ENCODE results near the gene ERBB4. TPM values are rescaled to one million over a fixed set of nuclear protein-coding genes. Genes with fewer than 3 reads are reported as not detected.
"Not testable (repeated sequence)": the region's sequence is repeated elsewhere in the genome, so short reads cannot be mapped to it uniquely, and the experiment has no call there.

The ERBB4 gene
- total RNA-seq, 2 experiments from 2014 or later: not detected

DNA sequence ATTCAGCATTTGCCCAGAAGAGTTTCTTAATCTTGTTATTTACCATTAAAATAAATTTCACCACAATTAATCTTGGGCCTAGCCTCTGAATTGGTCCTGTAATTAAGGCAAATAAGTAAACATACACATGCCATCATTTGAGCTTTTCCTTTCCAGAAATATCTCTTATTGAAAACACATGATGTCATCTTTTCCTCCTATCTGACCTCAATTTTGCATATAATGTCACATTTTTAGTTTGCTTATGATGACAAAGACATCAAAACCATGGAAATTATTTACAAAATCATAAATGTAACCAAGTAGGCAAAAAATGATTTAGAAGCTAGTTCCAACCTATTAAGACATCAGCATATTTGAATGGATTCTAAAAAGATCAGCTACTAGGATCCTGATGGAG is 915.5 kb downstream of the ERBB4 start:
- Mint-ChIP-seq H3K4me1 (ENCODE audit: low read depth) (no peaks in the 10 kb centered on the region), H3K36me3 (ENCODE audit: low read depth) (no peaks in the 10 kb centered on the region), H3K27ac (no peak overlapping the region), H3K4me3 (no peak overlapping the region), H3K27me3 (ENCODE audit: low read depth) (no peaks in the 10 kb centered on the region), H3K9me3 (ENCODE audit: insufficient read depth) (no peaks in the 10 kb centered on the region)
- DNase-seq (no peak), ATAC-seq (no peak)
- ChIA-PET CTCF (no interaction called here), POLR2A (no interaction called here)

DNA sequence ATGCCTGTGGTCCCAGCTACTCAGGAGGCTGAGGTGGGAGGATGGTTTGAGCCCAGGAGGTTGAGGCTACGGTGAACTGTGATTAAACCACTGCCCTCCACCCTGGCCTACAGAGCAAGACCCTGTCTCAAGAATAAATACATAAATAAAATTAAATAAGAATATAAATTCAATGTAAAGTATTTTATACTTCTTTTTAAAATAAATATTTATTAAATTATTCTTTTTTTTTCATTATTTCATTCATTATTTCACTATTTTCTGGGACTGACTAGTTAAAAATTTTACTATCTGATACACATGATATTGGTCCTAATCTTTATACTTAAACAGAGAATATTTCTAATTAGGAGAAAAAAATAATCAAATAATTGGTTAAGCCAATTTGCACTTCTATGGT is 917.6 kb downstream of the ERBB4 start:
- H3K27ac Mint-ChIP-seq: no peak overlapping the region
- ChIA-PET POLR2A (no interaction called here), CTCF (no interaction called here)

DNA sequence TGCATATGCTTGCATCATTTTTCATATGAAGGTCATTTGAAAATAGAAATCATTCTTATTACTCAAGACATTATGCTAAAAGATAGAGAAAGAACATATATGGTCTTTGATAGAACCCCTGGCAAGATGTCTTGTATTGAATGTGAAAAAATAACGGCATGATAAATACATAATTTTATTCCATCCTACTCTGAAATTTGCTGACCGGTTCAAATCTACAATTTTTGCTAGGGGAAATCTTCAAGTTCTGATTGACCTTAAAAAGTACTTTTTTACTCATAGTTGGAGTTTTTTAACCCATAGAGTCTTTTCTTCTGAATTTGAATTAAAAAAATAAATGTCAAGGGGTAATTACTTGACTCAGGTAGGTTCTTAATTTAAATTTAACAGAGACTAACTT is 920.8 kb downstream of the ERBB4 start:
- ChIA-PET POLR2A (no interaction called here), CTCF (no interaction called here)
- Mint-ChIP-seq H3K27ac (no peak overlapping the region), H3K9me3 (ENCODE audit: insufficient read depth) (no peaks in the 10 kb centered on the region), H3K27me3 (ENCODE audit: low read depth) (no peaks in the 10 kb centered on the region), H3K4me3 (no peak overlapping the region), H3K4me1 (ENCODE audit: low read depth) (no peaks in the 10 kb centered on the region), H3K36me3 (ENCODE audit: low read depth) (no peaks in the 10 kb centered on the region)
- no peak for ATAC-seq
- DNase-seq: no peak

More for the DNA sequence above, 917.6 kb downstream of the ERBB4 start:
- ATAC-seq (no peak), DNase-seq (no peak)
- no peaks in the 10 kb centered on the region for H3K27me3 Mint-ChIP-seq (ENCODE audit: low read depth)
- H3K9me3 Mint-ChIP-seq (ENCODE audit: insufficient read depth): no peaks in the 10 kb centered on the region
- no peaks in the 10 kb centered on the region for H3K36me3 Mint-ChIP-seq (ENCODE audit: low read depth)
- H3K4me3 Mint-ChIP-seq: no peak overlapping the region
- no peaks in the 10 kb centered on the region for H3K4me1 Mint-ChIP-seq (ENCODE audit: low read depth)

DNA sequence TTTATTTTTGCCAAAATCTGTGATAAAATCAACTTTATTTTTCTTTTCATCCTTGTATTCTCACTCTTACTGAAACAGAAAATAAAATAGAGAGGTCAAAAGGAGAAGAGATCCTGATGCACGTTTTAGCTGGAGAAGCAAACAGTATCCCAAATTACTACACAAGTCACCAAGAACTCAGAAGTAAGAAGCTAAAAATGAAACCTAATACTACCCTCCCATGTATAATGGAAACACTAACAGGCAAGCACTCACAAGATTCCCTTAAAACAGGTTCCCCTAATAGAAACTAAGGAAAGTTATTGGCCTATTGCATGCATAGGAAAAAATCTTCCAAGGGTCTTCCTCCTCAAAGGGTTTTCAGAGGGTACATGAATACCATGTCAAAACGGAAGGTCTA is 927.0 kb downstream of the ERBB4 start:
- no peak for DNase-seq
- no peak for ATAC-seq
- Mint-ChIP-seq H3K9me3 (ENCODE audit: insufficient read depth) (peaks cover 4% of the 10 kb centered on the region), H3K27ac (peak overlapping the region; percentile 64), H3K4me3 (peak overlapping the region; percentile 61), H3K27me3 (ENCODE audit: low read depth) (no peaks in the 10 kb centered on the region), H3K4me1 (ENCODE audit: low read depth) (peaks cover 9% of the 10 kb centered on the region), H3K36me3 (ENCODE audit: low read depth) (no peaks in the 10 kb centered on the region)
- ChIA-PET CTCF (no interaction called here), POLR2A (no interaction called here)

DNA sequence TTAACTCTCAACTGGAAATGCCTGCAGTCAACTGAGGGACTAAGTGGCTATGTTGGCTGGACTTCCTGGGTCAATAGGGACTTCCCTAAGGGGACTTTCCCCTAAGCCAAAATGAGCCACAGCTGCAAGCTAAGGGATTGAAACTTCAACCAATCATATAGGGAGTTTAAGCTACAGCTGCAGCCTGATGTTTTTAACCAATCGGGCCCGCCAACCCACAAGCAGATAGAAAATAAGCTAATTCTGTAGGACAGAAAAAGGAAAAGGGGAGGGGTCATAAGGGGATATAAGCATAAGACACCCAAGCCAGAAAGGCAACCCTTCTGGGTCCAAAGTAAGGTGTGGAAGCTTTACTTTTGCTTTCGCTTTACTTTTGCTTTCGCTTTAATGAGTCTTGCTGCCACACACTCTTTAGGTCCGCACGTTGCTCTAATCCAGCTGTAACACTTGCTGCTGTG is 927.5 kb downstream of the ERBB4 start:
- peak overlapping the region; percentile 64 for H3K27ac Mint-ChIP-seq
- H3K27me3 Mint-ChIP-seq (ENCODE audit: low read depth): no peaks in the 10 kb centered on the region
- ATAC-seq (peak; percentile 86), DNase-seq (peak; percentile 23)
- POLR2A ChIA-PET: no interaction called here
- CTCF ChIA-PET: no interaction called here
- H3K4me1 Mint-ChIP-seq (ENCODE audit: low read depth): peaks cover 9% of the 10 kb centered on the region
- H3K9me3 Mint-ChIP-seq (ENCODE audit: insufficient read depth): peaks cover 4% of the 10 kb centered on the region
- H3K4me3 Mint-ChIP-seq: peak overlapping the region; percentile 61
- no peaks in the 10 kb centered on the region for H3K36me3 Mint-ChIP-seq (ENCODE audit: low read depth)

DNA sequence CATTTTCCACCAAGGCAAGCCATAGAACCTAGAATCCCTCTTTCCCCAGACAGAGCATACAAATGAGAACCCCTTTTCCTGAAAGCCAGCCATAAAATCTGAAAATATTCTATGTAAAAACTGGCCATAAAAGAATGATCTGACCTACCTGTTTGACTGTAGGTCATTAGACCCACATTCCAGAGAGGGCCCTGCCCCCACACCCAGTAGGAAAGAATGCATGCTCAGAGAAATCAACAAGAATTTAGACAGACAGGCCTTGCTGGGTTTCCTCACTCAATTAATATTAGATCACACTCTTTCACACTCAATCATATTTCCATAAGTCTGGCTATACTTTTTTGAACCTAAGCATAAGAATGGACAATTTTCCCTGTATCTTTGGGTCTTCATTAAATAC is 929.5 kb downstream of the ERBB4 start:
- Mint-ChIP-seq H3K27me3 (ENCODE audit: low read depth) (no peaks in the 10 kb centered on the region), H3K27ac (no peak overlapping the region), H3K4me1 (ENCODE audit: low read depth) (peaks cover 9% of the 10 kb centered on the region), H3K9me3 (ENCODE audit: insufficient read depth) (peaks cover 4% of the 10 kb centered on the region), H3K36me3 (ENCODE audit: low read depth) (no peaks in the 10 kb centered on the region), H3K4me3 (no peak overlapping the region)
- DNase-seq (no peak), ATAC-seq (no peak)
- ChIA-PET POLR2A (no interaction called here), CTCF (no interaction called here)

DNA sequence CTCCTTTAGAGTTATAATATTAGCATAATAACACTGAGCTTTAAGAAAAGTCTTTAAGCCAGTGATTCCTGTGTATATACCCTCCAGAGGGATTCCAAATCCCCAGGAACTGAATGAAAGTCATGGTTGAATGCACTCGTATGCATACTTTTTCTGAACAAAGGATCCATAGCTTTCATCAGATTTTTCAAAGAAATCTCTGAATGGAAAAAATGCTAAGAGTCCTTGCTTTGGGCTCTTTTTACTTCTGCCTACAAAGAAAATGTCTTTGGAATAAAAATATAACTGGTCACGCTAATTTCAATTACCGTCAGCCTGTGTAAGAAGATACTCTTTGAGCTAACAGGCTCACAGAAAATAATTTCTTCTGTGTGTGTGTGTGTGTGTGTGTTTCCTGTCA is 939.5 kb downstream of the ERBB4 start:
- Mint-ChIP-seq H3K4me1 (ENCODE audit: low read depth) (no peaks in the 10 kb centered on the region), H3K27ac (no peak overlapping the region), H3K27me3 (ENCODE audit: low read depth) (no peaks in the 10 kb centered on the region), H3K36me3 (ENCODE audit: low read depth) (no peaks in the 10 kb centered on the region), H3K4me3 (no peak overlapping the region), H3K9me3 (ENCODE audit: insufficient read depth) (no peaks in the 10 kb centered on the region)
- DNase-seq: no peak
- no peak for ATAC-seq
- ChIA-PET CTCF (no interaction called here), POLR2A (no interaction called here)

DNA sequence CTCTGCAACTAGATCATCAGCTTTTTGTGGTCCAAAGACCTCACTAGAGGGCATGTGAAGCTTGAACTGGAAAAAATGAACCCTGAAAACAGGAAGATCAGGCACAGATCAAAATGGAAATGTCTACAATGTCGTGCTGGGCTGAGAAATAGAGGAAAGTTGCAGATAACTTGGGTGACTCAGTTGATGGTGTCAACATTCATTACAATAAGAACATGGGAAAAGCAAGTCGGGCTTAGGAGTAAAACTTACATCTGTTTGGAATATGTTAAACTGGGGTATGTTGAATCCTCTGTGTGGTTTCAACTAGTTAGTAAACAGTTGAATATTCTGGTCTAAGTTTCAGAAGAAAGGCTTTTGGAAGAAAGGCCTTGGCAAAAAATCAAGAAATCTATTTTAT is 940.4 kb downstream of the ERBB4 start:
- H3K36me3 Mint-ChIP-seq (ENCODE audit: low read depth): no peaks in the 10 kb centered on the region
- ATAC-seq (no peak), DNase-seq (no peak)
- no peak overlapping the region for H3K4me3 Mint-ChIP-seq
- H3K9me3 Mint-ChIP-seq (ENCODE audit: insufficient read depth): no peaks in the 10 kb centered on the region
- no peaks in the 10 kb centered on the region for H3K27me3 Mint-ChIP-seq (ENCODE audit: low read depth)
- H3K4me1 Mint-ChIP-seq (ENCODE audit: low read depth): no peaks in the 10 kb centered on the region
- CTCF ChIA-PET: no interaction called here
- POLR2A ChIA-PET: no interaction called here
- no peak overlapping the region for H3K27ac Mint-ChIP-seq

DNA sequence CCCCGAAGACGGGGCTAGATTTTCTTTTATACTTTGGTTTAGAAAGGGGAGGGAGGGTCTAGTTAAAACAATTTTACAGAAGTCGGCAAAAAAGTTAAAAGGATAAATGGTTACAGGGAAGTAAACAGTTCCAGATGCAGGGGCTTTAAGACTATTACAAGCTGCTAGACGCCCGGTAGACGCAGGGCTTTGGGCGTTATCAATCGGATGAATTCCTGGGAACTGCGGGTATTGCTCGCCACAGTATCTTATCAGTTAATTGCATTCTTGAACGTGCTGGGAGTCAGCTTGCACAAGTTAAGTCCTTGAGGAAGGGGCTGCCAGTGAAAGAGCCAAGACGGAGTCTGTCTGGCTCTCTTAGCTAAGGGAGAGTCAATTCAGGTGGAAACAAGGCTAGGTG is 946.6 kb downstream of the ERBB4 start:
- H3K27me3 Mint-ChIP-seq (ENCODE audit: low read depth); CTCF ChIA-PET; ATAC-seq; H3K4me1 Mint-ChIP-seq (ENCODE audit: low read depth); H3K4me3 Mint-ChIP-seq; H3K9me3 Mint-ChIP-seq (ENCODE audit: insufficient read depth); H3K27ac Mint-ChIP-seq; H3K36me3 Mint-ChIP-seq (ENCODE audit: low read depth); POLR2A ChIA-PET; DNase-seq: not testable (repeated sequence)

DNA sequence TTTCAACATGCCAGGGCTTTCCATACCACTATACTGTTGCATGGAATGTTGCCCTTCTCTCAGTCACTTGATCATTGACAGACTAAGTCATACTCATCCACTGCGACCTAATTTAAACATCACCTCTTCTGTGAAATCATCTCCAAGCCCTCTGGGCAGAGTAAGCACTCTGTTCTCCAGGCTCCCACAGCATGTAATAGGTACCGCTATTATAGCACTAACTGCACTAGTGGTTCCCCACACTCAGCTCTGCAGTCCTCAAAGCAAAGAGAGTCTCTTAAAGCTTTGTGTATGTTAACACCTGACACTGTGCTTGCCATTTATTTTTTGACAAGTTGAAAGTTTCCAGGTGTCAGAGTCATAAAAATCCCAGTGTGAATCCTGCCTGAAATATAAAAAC is 947.2 kb downstream of the ERBB4 start:
- H3K27ac Mint-ChIP-seq: no peak overlapping the region
- H3K4me1 Mint-ChIP-seq (ENCODE audit: low read depth): no peaks in the 10 kb centered on the region
- no peak for DNase-seq
- H3K4me3 Mint-ChIP-seq: no peak overlapping the region
- no peaks in the 10 kb centered on the region for H3K36me3 Mint-ChIP-seq (ENCODE audit: low read depth)
- no peaks in the 10 kb centered on the region for H3K27me3 Mint-ChIP-seq (ENCODE audit: low read depth)
- ChIA-PET CTCF (no interaction called here), POLR2A (no interaction called here)
- no peaks in the 10 kb centered on the region for H3K9me3 Mint-ChIP-seq (ENCODE audit: insufficient read depth)
- no peak for ATAC-seq

DNA sequence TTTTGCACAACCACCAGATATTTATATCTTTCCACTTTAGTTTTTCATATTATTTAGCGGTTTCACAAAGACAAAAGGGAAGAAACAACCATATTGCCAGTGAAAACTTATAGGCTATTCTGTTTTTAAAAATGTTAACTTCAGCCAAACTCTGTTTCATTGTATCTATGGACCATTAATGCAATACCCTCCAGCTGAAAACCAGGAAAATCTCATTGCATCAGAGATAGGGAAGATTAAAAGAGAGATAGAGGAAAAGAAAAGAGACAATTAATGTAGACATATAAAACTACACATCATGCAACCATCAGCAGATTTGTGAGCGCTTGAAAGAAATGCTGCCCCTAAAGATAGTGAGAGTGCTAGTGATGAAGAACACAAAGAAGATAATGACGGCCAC is 970.2 kb downstream of the ERBB4 start:
- Mint-ChIP-seq H3K36me3 (ENCODE audit: low read depth) (no peaks in the 10 kb centered on the region), H3K4me3 (no peak overlapping the region), H3K4me1 (ENCODE audit: low read depth) (no peaks in the 10 kb centered on the region), H3K27ac (no peak overlapping the region), H3K27me3 (ENCODE audit: low read depth) (no peaks in the 10 kb centered on the region), H3K9me3 (ENCODE audit: insufficient read depth) (no peaks in the 10 kb centered on the region)
- DNase-seq: no peak
- no peak for ATAC-seq
- POLR2A ChIA-PET: no interaction called here
- CTCF ChIA-PET: no interaction called here

DNA sequence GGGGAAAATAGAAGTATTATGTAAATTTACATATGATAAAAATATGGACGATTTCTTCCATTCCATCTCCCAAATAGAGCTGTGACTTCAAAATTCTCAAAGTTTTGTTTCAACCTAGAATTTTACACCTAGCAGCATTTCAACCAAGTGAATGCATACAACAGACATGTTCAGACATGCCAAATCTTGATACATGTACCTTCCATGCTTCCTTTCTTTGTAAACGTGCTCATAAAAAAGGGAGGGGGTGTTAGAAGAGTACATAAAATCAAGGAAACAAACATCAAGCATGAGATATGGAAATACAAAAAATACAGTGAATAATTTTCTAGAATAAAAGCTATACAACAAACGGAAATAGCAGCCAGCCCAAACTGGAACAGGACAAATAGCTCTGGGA is 974.2 kb downstream of the ERBB4 start:
- Mint-ChIP-seq H3K27ac (no peak overlapping the region), H3K9me3 (ENCODE audit: insufficient read depth) (no peaks in the 10 kb centered on the region), H3K36me3 (ENCODE audit: low read depth) (no peaks in the 10 kb centered on the region), H3K4me3 (no peak overlapping the region), H3K27me3 (ENCODE audit: low read depth) (no peaks in the 10 kb centered on the region), H3K4me1 (ENCODE audit: low read depth) (no peaks in the 10 kb centered on the region)
- POLR2A ChIA-PET: no interaction called here
- ATAC-seq: no peak
- no peak for DNase-seq
- CTCF ChIA-PET: no interaction called here

DNA sequence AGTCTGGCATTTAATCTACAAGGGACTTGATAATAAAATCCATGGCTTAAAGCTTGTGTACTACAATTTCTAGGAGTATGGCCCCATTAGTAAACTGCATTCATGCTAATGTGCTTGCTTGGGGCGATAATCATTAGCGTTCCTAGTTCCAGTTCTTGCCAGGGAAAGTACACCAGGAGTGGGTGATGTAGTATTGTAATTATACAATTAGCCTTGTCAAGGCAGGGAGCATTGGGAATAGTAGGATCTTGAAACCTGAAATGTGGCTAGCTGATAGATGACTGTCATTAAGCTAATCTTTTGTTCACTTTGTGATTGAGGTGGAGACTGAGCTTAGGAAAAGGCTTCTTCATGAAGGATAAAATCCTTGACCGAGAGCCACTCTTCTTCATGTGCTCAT is 993.0 kb downstream of the ERBB4 start:
- ATAC-seq (no peak), DNase-seq (no peak)
- no peaks in the 10 kb centered on the region for H3K4me1 Mint-ChIP-seq (ENCODE audit: low read depth)
- no peaks in the 10 kb centered on the region for H3K36me3 Mint-ChIP-seq (ENCODE audit: low read depth)
- CTCF ChIA-PET: no interaction called here
- H3K27me3 Mint-ChIP-seq (ENCODE audit: low read depth): no peaks in the 10 kb centered on the region
- no peak overlapping the region for H3K4me3 Mint-ChIP-seq
- POLR2A ChIA-PET: no interaction called here
- H3K9me3 Mint-ChIP-seq (ENCODE audit: insufficient read depth): no peaks in the 10 kb centered on the region
- no peak overlapping the region for H3K27ac Mint-ChIP-seq

Measured in activated CD8-positive, alpha-beta T cell treated with anti-CD3 and anti-CD28 coated beads, Interleukin-2, amount 10 ng/mL, durations not matched to agents 7 days and 5 days (primary cell).